ENCODE results near the gene DOHH.

GRCh38 chr19:3537438-3538240, 37.2 kb upstream of the DOHH start:
- TF ChIP-seq, protein P1, sequence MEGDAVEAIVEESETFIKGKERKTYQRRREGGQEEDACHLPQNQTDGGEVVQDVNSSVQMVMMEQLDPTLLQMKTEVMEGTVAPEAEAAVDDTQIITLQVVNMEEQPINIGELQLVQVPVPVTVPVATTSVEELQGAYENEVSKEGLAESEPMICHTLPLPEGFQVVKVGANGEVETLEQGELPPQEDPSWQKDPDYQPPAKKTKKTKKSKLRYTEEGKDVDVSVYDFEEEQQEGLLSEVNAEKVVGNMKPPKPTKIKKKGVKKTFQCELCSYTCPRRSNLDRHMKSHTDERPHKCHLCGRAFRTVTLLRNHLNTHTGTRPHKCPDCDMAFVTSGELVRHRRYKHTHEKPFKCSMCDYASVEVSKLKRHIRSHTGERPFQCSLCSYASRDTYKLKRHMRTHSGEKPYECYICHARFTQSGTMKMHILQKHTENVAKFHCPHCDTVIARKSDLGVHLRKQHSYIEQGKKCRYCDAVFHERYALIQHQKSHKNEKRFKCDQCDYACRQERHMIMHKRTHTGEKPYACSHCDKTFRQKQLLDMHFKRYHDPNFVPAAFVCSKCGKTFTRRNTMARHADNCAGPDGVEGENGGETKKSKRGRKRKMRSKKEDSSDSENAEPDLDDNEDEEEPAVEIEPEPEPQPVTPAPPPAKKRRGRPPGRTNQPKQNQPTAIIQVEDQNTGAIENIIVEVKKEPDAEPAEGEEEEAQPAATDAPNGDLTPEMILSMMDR (IDR thresholded peaks at IDR 0.05) = no peak
- TF ChIP-seq EP300 (IDR thresholded peaks at IDR 0.05) = no peak
- TF ChIP-seq POLR2A (IDR thresholded peaks at IDR 0.05; ENCODE audit: low read depth) = no peak

All from esophagus muscularis mucosa (tissue), 4 donors.